ENCODE measurements around the gene MCOLN2. TPM values are rescaled to one million over a fixed set of nuclear protein-coding genes. Genes with fewer than 3 reads are reported as not detected.

The MCOLN2 gene
- total RNA-seq, 1 experiment from 2014 or later, result 1.3 TPM

GRCh38 chr1:84920159-84920558 is 76.8 kb downstream of the MCOLN2 start:
- Histone ChIP-seq H3K14ac (ENCODE audit: insufficient read depth, low read length) (no peak overlapping the region), H4K20me1 (ENCODE audit: control insufficient read depth, insufficient read depth, insufficient read length) (no peaks in the 10 kb centered on the region), H2AK5ac (ENCODE audit: insufficient read length, low read length) (no peak overlapping the region), H2BK12ac (ENCODE audit: insufficient read length, low read depth, low read length) (no peak overlapping the region), H3K23ac (ENCODE audit: insufficient read length, low read depth, low read length) (no peak overlapping the region), H3K9me3 (ENCODE audit: control insufficient read depth, low read depth, low read length) (no peaks in the 10 kb centered on the region), H3K4me2 (ENCODE audit: insufficient read depth, insufficient read length, low read length) (no peak overlapping the region), H3K56ac (ENCODE audit: insufficient read length, low read depth, low read length) (no peak overlapping the region), H3K23me2 (ENCODE audit: insufficient read length, low read depth, low read length, poor library complexity, severe bottlenecking) (no peaks in the 10 kb centered on the region), H4K91ac (ENCODE audit: insufficient read length, low read depth, low read length) (no peak overlapping the region), H3K27me3 (ENCODE audit: insufficient read depth, low read length) (no peaks in the 10 kb centered on the region), H2BK5ac (ENCODE audit: insufficient read length, low read length) (no peak overlapping the region), H4K8ac (replicated peaks; ENCODE audit: insufficient read length, low read depth, low read length) (no peak overlapping the region), H2BK15ac (ENCODE audit: low read depth, low read length) (no peak overlapping the region), H3K27ac (ENCODE audit: insufficient read length, low read depth, low read length) (no peak overlapping the region), H2BK120ac (ENCODE audit: low read depth, low read length, poor library complexity, severe bottlenecking) (no peak overlapping the region), H3K18ac (ENCODE audit: insufficient read length, low read depth, low read length) (no peak overlapping the region), H3K79me1 (ENCODE audit: insufficient read depth, low read depth, low read length, poor library complexity, severe bottlenecking) (no peaks in the 10 kb centered on the region), H3K9ac (ENCODE audit: extremely low read depth, insufficient read length, low read length) (no peak overlapping the region), H2AFZ (ENCODE audit: low read length) (no peak overlapping the region), H3K4me1 (ENCODE audit: insufficient read depth, low read length) (no peaks in the 10 kb centered on the region), H3K79me2 (ENCODE audit: insufficient read depth, low read length) (no peaks in the 10 kb centered on the region), H3T11ph (ENCODE audit: low read length) (no peak overlapping the region), H2BK20ac (ENCODE audit: low read depth, low read length, poor library complexity, severe bottlenecking) (no peak overlapping the region), H3K4ac (ENCODE audit: low read depth, low read length) (no peak overlapping the region), H4K5ac (ENCODE audit: insufficient read length, low read depth, low read length) (no peak overlapping the region)
- Mint-ChIP-seq H3K36me3 (ENCODE audit: insufficient read depth in 1 of 3, low read depth in 3 of 3) (no peaks in the 10 kb centered on the region), H3K4me1 (no peaks in the 10 kb centered on the region; a peak in 1 of 4 replicates), H3K27me3 (ENCODE audit: low read depth) (peaks cover 3% of the 10 kb centered on the region; the same call in 1 of the 2 replicates), H3K4me3 (no peak overlapping the region), H3K27ac (no peak overlapping the region), H3K9me3 (no peaks in the 10 kb centered on the region)
- no peak for DNase-seq
- TF ChIP-seq CTCF (conservative IDR thresholded peaks at IDR 0.05), result no peak
- no CpG with 5 or more reads among the region's 1 CpG for WGBS (ENCODE audit: extremely low coverage, insufficient read length, low lambda C conversion rate)

Data from H9 (cell line).